GM21529 (cell line): ENCODE data around the gene PGAP3.
"Not testable (repeated sequence)": the region's sequence is repeated elsewhere in the genome, so short reads cannot be mapped to it uniquely, and the experiment has no call there.

Source experiments
- ATAC-seq: cut with Tn5 transposase; IDR thresholded peaks from one replicate; pipeline ENCODE4 v1.9.1; 2021; ENCODE audit not compliant: unreplicated experiment

PGAP3 gene

GRCh38 chr17:39687546-39688474 is at the start of gene PGAP3:
PGAP3 (minus strand) TSS chr17:39688057; CDS start chr17:39688014, 43 bp downstream.
- ATAC-seq, result peak; percentile 92

GRCh38 chr17:39737206-39737759 is 49.4 kb upstream of the PGAP3 start:
- no peak for ATAC-seq

GRCh38 chr17:39736319-39737165 is 48.7 kb upstream of the PGAP3 start:
- ATAC-seq, result no peak

GRCh38 chr17:39735882-39736281 is 48.0 kb upstream of the PGAP3 start:
- ATAC-seq, result no peak

- ATAC-seq, result no peak
These were observed 44.7 kb upstream of the PGAP3 start for GRCh38 chr17:39732586-39732985.

- peak; percentile 84 for ATAC-seq
These were observed 42.5 kb upstream of the PGAP3 start, which contains the start of gene MIEN1 for GRCh38 chr17:39730095-39730921. MIEN1 (minus strand) TSS chr17:39730532; CDS start chr17:39730495, 37 bp downstream.

GRCh38 chr17:39729280-39729851 is 41.5 kb upstream of the PGAP3 start:
- no peak for ATAC-seq

- no peak for ATAC-seq
These were observed 39.7 kb upstream of the PGAP3 start for GRCh38 chr17:39727556-39727955.

GRCh38 chr17:39726617-39727016 is 38.8 kb upstream of the PGAP3 start:
- no peak for ATAC-seq

- not testable (repeated sequence) for ATAC-seq
These were observed 38.1 kb upstream of the PGAP3 start for GRCh38 chr17:39725923-39726322.

- ATAC-seq, result no peak
These were observed 36.9 kb upstream of the PGAP3 start for GRCh38 chr17:39724731-39725130.

GRCh38 chr17:39722965-39723848 is 35.4 kb upstream of the PGAP3 start:
- ATAC-seq, result no peak

- ATAC-seq, result no peak
These were observed 34.2 kb upstream of the PGAP3 start for GRCh38 chr17:39722104-39722503.

- ATAC-seq, result no peak
These were observed 31.9 kb upstream of the PGAP3 start for GRCh38 chr17:39719563-39720355.

- no peak for ATAC-seq
These were observed 29.8 kb upstream of the PGAP3 start for GRCh38 chr17:39717660-39718059.

- no peak for ATAC-seq
These were observed 29.2 kb upstream of the PGAP3 start for GRCh38 chr17:39716879-39717536.

GRCh38 chr17:39716073-39716818 is 28.4 kb upstream of the PGAP3 start:
- ATAC-seq, result no peak
